Umbilical cord (tissue), 2 donors: ENCODE data around the gene CALHM5. TPM values are rescaled to one million over a fixed set of nuclear protein-coding genes. Genes with fewer than 3 reads are reported as not detected.

Experiments used
- DNase-seq: peaks from one replicate; pipeline ENCODE4 v3.0.0-alpha.2; 2015; ENCODE audit warnings: low spot score
- total RNA-seq: library from RNA; depleted of rRNA; stranded (reverse); fragments of >200 nt; gene quantifications from one replicate; pipeline ENCODE4 v1.2.3, GENCODE V29; 2014; ENCODE audit warnings: low replicate concordance; ENCODE audit not compliant: insufficient read depth

CALHM5 gene
- total RNA-seq, 1 donor from 2014 or later: 12.0 TPM

DNA sequence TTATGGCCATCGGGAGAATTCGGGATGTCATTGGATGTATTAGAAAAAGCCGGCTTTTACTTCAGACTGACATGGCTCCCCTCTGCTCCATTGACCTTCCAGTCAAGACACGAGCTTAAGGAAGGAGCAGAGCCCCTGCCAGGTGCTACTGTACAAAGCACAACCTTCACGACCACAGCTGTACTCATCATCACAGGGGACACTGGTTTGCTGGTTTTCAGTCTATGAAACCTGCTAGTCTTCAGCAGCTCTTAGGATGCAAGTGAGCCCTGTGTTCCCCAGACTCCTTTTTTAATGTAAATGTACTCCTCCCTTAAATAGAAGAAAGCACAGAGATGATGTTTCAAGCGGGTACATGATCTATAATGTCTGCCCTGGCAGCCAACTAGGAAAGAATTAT lies 35.9 kb downstream of the CALHM5 start:
- DNase-seq: no peak

- DNase-seq: no peak
Measured at GRCh38 chr6:116550796-116551195, 39.4 kb downstream of the CALHM5 start.

DNA sequence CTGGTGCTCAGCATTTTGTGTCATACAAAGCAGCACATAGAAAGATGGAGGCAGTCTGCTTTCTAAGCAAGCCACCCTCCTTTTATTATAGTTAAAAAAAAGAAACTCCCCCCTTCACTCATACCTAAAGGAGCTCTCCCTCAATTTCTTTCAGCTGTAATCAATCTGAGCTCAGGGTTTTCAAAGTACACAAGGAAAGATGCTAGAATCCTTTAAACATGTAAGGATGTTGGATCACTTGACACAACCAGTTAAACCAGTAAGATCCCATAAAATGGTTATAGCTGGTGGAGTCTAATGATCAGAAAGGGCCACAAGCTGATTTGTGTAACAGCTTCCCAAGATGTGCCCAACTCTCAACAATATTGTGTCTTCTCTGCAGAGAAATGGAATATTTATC lies 42.0 kb downstream of the CALHM5 start, which contains the start of gene CALHM4:
Gene CALHM4 (plus strand): TSS at position 301 of the 400 bp plus-strand sequence. CDS start 43 bp downstream, at position 344.
- DNase-seq: no peak

- DNase-seq: no peak
Measured at GRCh38 chr6:116556065-116556464, 44.6 kb downstream of the CALHM5 start.

DNA sequence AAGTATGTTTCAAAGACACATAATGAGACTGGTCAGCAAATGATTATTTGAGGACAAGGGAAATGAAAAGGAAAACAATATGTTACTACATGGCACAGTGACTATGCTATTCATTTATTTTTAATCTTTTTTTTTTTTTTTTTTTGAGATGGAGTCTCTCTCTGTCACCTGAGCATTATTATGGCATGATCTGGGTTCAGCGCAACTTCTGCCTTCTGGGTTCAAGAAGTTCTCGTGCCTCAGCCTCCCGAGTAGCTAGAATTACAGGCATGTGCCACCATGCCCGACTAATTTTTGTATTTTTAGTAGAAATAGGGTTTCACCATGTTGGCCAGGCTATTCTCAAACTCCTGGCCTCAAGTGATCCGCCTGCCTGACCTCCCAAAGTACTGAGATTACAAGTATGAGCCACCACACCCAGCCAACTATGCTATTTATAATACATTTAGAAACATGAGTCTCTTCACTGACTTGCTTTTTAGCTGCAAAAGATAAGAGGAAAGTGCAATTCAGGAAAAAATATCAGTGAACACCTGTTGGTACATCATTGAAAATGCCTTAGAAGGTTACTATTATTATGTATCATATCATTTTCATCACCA lies 45.5 kb downstream of the CALHM5 start:
- DNase-seq: no peak

- peak; percentile 89 for DNase-seq
Measured at GRCh38 chr6:116557893-116558292, 46.5 kb downstream of the CALHM5 start.

DNA sequence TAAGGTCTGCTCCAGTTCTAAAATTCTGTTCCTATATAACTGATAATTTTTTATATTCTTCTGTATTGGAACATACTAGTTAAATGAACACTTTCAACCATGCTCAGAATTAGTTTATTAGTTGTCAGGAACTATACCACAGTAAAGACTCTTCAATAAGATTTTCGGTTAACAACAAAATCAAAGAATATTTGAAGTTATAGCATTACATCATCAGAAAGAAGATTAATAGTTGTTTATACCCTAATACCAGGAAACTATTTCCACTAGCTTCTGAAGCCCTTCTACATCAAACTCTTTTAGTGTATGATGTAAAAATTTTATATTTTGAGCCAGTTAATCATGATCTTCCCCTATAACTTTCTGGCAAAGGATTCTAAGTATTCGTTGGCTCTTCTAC lies 48.7 kb downstream of the CALHM5 start:
- no peak for DNase-seq

- peak; percentile 86 for DNase-seq
Measured at GRCh38 chr6:116561377-116562018, 50.1 kb downstream of the CALHM5 start.

- no peak for DNase-seq
Measured at GRCh38 chr6:116562019-116562403, 50.6 kb downstream of the CALHM5 start.

DNA sequence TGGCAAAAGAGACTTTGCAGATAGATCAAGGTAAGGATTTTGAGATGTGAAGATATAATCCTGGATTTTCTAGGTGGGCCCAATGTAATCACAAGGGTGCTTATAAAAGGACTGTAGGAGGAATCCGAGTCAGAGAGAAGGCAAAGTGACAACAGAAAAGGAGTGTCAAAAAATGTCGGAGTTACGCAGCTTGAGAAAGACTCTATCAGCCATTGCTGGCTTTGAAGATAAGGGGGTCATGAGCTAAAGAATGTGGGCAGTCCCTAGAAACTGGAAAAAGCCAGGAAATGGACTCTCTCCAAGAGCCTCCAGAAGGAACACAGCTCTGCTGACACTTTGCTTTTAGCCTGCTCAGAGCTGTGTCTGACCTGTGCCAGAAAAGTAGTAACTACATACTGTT lies 51.2 kb downstream of the CALHM5 start:
- peak; percentile 85 for DNase-seq

- no peak for DNase-seq
Measured at GRCh38 chr6:116563830-116564229, 52.4 kb downstream of the CALHM5 start.

- DNase-seq: no peak
Measured at GRCh38 chr6:116564311-116564710, 52.9 kb downstream of the CALHM5 start.

- peak; percentile 22 for DNase-seq
Measured at GRCh38 chr6:116564921-116565872, 53.8 kb downstream of the CALHM5 start.

DNA sequence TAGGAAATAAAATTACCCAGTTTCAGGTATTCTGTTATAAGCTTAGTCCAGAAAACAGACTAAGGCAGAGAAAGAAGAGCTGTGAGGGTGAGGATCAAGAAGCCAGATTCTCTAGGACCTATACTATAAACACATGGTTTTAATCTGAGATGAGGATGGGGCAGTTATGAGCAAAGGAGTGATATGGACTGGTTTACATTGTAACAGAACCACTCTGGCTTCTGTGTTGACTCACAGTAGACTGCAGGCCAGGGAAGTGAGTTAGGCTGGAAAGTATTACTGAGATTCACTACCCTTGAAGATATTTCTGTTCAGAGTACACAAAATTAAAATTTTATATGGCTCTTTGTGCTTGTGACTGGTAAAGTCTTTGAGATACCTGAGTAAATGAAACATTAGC lies 56.7 kb downstream of the CALHM5 start:
- DNase-seq: no peak

DNA sequence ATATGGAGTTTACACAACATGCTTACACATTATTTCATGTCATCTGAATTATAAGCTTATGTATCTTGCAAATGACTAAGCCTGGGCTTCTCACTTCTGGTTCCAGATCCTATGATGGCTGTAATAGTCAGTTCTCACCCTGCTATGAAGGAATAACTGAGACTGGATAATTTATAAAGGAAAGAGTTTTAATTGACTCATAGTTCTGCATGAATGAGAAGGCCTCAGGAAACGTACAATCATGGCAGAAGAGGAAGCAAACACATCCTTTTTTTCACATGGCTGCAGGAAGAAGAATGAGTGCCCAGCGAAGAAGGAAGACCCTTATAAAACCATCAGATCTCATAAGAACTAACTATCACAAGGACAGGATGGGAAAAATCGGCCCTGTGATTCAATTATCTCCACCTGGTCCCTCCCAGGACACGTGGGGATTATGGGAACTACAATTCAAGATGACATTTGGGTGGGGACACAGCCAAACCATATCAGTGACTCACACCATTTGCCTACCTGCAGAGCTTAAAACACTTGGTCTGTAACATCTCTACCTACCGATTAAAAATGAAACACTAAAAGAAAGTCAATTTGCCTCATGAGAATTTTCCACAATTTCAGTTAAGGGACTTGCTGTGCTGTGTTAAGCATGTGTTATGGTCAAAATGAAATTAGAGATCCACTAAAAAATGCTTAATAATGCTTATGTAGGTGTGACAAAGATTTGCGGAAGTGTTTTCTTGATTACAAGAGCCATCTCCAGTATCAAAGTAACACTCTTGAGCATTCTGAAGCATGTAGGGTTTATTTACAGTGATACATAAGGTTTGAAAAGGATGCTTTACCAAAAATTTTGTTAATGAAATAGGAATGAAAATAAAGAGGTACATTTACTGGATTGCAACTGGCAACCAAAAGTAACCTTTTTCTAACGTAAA lies 57.6 kb downstream of the CALHM5 start:
- no peak for DNase-seq

DNA sequence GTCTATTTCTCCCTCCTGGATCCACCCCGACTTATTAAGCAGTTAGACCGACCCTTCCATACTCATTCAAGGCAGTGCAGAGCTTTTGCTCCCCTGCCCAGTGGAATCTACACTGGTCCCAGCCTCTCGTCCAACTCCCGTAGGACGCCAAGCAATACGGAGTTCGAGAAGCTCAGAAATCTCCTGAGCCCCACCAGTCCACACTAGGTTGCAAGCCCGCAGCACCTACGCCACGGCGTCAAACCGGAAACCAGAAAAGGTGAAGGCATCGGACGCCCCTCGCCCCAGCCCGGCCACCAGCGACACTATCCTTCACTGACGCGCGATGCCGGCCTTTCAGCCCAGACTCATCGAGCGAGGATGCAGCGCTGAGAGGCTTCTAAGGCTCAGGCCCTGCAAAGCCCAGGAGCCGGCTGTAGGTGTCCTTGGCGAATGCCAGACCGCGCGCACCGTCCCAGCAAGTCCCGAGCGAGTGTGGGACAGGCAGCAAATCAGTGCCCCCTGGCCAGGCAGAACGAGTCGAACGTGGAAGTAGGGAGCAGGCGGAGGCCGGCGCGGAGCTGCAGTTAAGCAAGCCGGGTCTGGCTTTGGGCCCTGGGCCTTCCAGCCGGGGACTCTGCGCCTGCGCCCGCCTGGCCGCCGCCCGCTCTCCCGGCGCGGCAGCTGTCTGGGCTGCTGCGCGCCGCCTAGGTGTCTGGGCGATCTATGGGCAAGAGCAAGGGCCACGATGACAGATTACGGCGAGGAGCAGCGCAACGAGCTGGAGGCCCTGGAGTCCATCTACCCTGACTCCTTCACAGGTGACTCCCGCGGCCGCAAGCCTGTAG lies 59.6 kb downstream of the CALHM5 start, which contains the start of gene RWDD1:
Gene RWDD1 (plus strand): TSS at position 649 of the 827 bp plus-strand sequence. CDS start 79 bp downstream, at position 728.
- peak; percentile 100 for DNase-seq

DNA sequence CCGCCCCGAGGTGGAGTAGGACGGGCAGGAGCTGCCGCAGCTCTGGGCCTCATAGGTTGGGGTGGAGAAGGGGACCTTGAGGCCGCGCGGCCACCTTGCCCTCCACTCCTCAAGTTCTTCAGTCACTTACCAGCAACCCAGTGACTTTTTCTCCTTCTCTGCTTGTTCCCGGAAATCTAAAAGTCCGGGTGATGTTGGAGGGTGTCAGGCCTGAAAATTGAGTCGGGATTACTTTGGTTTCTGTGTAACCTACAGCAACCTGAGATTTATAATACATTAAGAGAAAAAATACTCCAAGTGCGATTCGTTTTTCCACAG lies 60.2 kb downstream of the CALHM5 start:
- no peak for DNase-seq

DNA sequence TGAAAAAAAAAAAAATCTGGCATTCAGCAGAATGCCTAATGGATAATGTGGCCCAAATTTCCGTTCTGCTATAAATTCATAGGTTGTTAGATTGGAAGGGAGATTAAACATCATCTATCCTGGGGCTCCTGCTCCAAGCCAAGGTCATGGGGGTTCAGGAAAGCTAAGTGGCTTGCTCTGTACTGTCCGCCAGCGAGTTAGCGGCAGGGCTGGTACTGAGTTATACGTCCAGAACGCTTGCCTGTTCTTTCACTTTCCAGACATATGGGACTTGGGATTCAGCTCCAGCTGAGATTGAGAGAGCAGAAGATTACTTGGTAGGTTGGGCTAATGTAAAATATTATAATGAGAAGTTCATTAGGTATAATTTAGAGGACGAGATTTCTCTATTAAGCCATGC lies 60.7 kb downstream of the CALHM5 start:
- peak; percentile 44 for DNase-seq
